NB4 (cell line): ENCODE results near the gene BTBD9.

Experiments used
- DNase-seq: peaks from one replicate; pipeline ENCODE4 v3.0.0; 2010; ENCODE audit warnings: low read depth
- H3K4me3 ChIP-seq: one replicate; pipeline ENCODE4 v1.5.1; 2011; ENCODE audit warnings: mild to moderate bottlenecking, low read depth, low read length, moderate library complexity
- CTCF ChIP-seq: IDR thresholded peaks from one replicate; pipeline ENCODE4 v1.5.1; 2012; ENCODE audit warnings: low read depth, low read length
- MAX ChIP-seq: IDR thresholded peaks from 2 replicates; pipeline ENCODE4 v1.6.1; 2011; ENCODE audit warnings: low read depth, low read length
- MYC ChIP-seq: IDR thresholded peaks from 2 replicates; pipeline ENCODE4 v1.6.1; 2011; ENCODE audit warnings: low read depth, low read length
- POLR2A ChIP-seq: IDR thresholded peaks from 2 replicates; pipeline ENCODE4 v1.6.1; 2011; ENCODE audit warnings: mild to moderate bottlenecking; ENCODE audit not compliant: insufficient read length; ENCODE audit errors: extremely low read depth

The BTBD9 gene

GRCh38 chr6:38517005-38517404 is 122.7 kb downstream of the BTBD9 start:
- DNase-seq = no peak
- TF ChIP-seq MYC (no peak), POLR2A (no peak), MAX (no peak), CTCF (no peak)
- no peak overlapping the region for H3K4me3 ChIP-seq

GRCh38 chr6:38514399-38514798 is 125.3 kb downstream of the BTBD9 start:
- no peak for DNase-seq
- TF ChIP-seq POLR2A = no peak
- TF ChIP-seq MYC = no peak
- no peak for TF ChIP-seq CTCF
- TF ChIP-seq MAX = no peak
- H3K4me3 ChIP-seq = no peak overlapping the region

- H3K4me3 ChIP-seq = no peak overlapping the region
- TF ChIP-seq CTCF (no peak), POLR2A (no peak), MAX (no peak), MYC (no peak)
- DNase-seq = no peak
Measured at GRCh38 chr6:38512211-38512610, 127.5 kb downstream of the BTBD9 start.

GRCh38 chr6:38510205-38510604 is 129.5 kb downstream of the BTBD9 start:
- DNase-seq = no peak
- TF ChIP-seq POLR2A (no peak), MAX (no peak), MYC (no peak), CTCF (no peak)
- no peak overlapping the region for H3K4me3 ChIP-seq

GRCh38 chr6:38509713-38510112 is 130.0 kb downstream of the BTBD9 start:
- TF ChIP-seq CTCF = no peak
- no peak for TF ChIP-seq MYC
- TF ChIP-seq POLR2A = no peak
- TF ChIP-seq MAX = no peak
- no peak for DNase-seq
- no peak overlapping the region for H3K4me3 ChIP-seq

GRCh38 chr6:38508894-38509293 is 130.8 kb downstream of the BTBD9 start:
- peak; percentile 42 for DNase-seq
- H3K4me3 ChIP-seq = no peak overlapping the region
- TF ChIP-seq MYC (peak; percentile 32; the same call in 1 of the 2 replicates), MAX (peak; percentile 37; the same call in 1 of the 2 replicates), CTCF (no peak)
